Upper lobe of left lung (tissue), 6 donors: ENCODE measurements around the gene KRTAP10-5. TPM values are rescaled to one million over a fixed set of nuclear protein-coding genes. Genes with fewer than 3 reads are reported as not detected.
"Not testable (repeated sequence)": the region's sequence is repeated elsewhere in the genome, so short reads cannot be mapped to it uniquely, and the experiment has no call there.

ENCODE experiments used
- ATAC-seq, 2 donors: fragments of 200-7000 bp; cut with Tn5 transposase; one replicate each; pipeline ENCODE4 v1.9.1; 2022; ENCODE audit warnings: mild to moderate bottlenecking in 2 of 2, moderate library complexity in 2 of 2; ENCODE audit not compliant: low FRiP score in 2 of 2
- DNase-seq, 2 donors: peaks; one replicate each; pipeline ENCODE4 v3.0.0-alpha.2; 2019 to 2020
- H3K27ac ChIP-seq, 4 donors: fragments of 200-600 bp; sonication (generic); one replicate each; pipeline ENCODE4 v1.5.1; 2016 to 2019
- H3K27me3 ChIP-seq, 4 donors: fragments of 200-600 bp; sonication (generic); one replicate each; pipeline ENCODE4 v1.5.1; 2017 to 2019
- H3K36me3 ChIP-seq, 4 donors: fragments of 200-600 bp; sonication (generic); one replicate each; pipeline ENCODE4 v1.5.1; 2016 to 2019
- H3K4me1 ChIP-seq, 4 donors: fragments of 200-600 bp; sonication (generic); one replicate each; pipeline ENCODE4 v1.5.1; 2018 to 2019
- H3K4me3 ChIP-seq, 4 donors: fragments of 200-600 bp; sonication (generic); one replicate each; pipeline ENCODE4 v1.5.1; 2017 to 2019; ENCODE audit warnings: mild to moderate bottlenecking in 2 of 4, moderate library complexity in 1 of 4
- H3K9me3 ChIP-seq, 4 donors: fragments of 200-600 bp; sonication (generic); one replicate each; pipeline ENCODE4 v1.5.1; 2018 to 2019
- CTCF ChIP-seq, 6 experiments: fragments of 450-650 bp in 4 of 6; fragments of 200-600 bp in 2 of 6; sonication (generic) in 2 of 6; IDR thresholded peaks; one replicate each; pipeline ENCODE4 v1.5.1; 2016 to 2019; ENCODE audit warnings: antibody characterized with exemption in 6 of 6
- EP300 ChIP-seq, 4 donors: sonication (generic); formaldehyde crosslinking; IDR thresholded peaks; one replicate each; pipeline ENCODE4 v1.5.1; 2017; ENCODE audit warnings: antibody characterized with exemption in 4 of 4, control low read depth in 2 of 4
- POLR2A ChIP-seq, 4 donors: fragments of 450-650 bp; IDR thresholded peaks; one replicate each; pipeline ENCODE4 v1.5.1; 2016 to 2017; ENCODE audit warnings: antibody characterized with exemption in 4 of 4, mild to moderate bottlenecking in 2 of 4
- POLR2AphosphoS5 ChIP-seq, 2 donors: sonication (generic); formaldehyde crosslinking; IDR thresholded peaks; one replicate each; pipeline ENCODE4 v1.5.1; 2017; ENCODE audit warnings: antibody characterized with exemption in 2 of 2
- WGBS, 2 donors: methylation state at CpG; one replicate each; pipeline ENCODE4 v1.1.5; 2017 to 2018; 5-methylcytosine and 5-hydroxymethylcytosine counted together
- total RNA-seq, 6 donors: library from RNA; depleted of rRNA in 4 of 6; stranded (reverse); fragments of >200 nt in 4 of 6; gene quantifications; one replicate each; pipeline versions ENCODE4 v1.1.0 to v1.2.1, GENCODE V29; 2016 to 2021
- donor health status: DM: no; HTN: no; CAD: no; lungs with moderate emphysema.
- donor health status: DM: no; HTN: yes; CAD: no; lungs with severe emphysema.

KRTAP10-5 gene
- total RNA-seq, 6 donors from 2014 or later = not detected

GRCh38 chr21:44576025-44576420, 4.4 kb downstream of the KRTAP10-5 start:
- DNase-seq (no peak), ATAC-seq (no peak)
- TF ChIP-seq POLR2A (IDR thresholded peaks at IDR 0.05) (no peak), POLR2AphosphoS5 (IDR thresholded peaks at IDR 0.05) (no peak), CTCF (IDR thresholded peaks at IDR 0.05) (no peak), EP300 (IDR thresholded peaks at IDR 0.05) (no peak)
- Histone ChIP-seq H3K27me3 (no peaks in the 10 kb centered on the region), H3K27ac (no peak overlapping the region), H3K4me3 (no peak overlapping the region), H3K4me1 (no peaks in the 10 kb centered on the region), H3K36me3 (no peaks in the 10 kb centered on the region), H3K9me3 (peaks cover 0 to 29% (median 12%) of the 10 kb centered on the region in 4 donors)
- WGBS, 2 donors = 89 to 91% methylated on average over 9 to 10 of the region's 10 CpGs

- Histone ChIP-seq H3K4me3 (no peak overlapping the region), H3K4me1 (no peaks in the 10 kb centered on the region), H3K36me3 (no peaks in the 10 kb centered on the region), H3K27ac (no peak overlapping the region), H3K27me3 (no peaks in the 10 kb centered on the region), H3K9me3 (peaks cover 0 to 24% (median 11%) of the 10 kb centered on the region in 4 donors)
- DNase-seq (no peak), ATAC-seq (no peak)
- TF ChIP-seq EP300 (IDR thresholded peaks at IDR 0.05) (no peak), POLR2A (IDR thresholded peaks at IDR 0.05) (no peak), CTCF (IDR thresholded peaks at IDR 0.05) (no peak), POLR2AphosphoS5 (IDR thresholded peaks at IDR 0.05) (no peak)
- WGBS, 2 donors = 86 to 87% methylated on average over 20 of the region's 20 CpGs
Measured at GRCh38 chr21:44575307-44576024, 4.9 kb downstream of the KRTAP10-5 start.

GRCh38 chr21:44574457-44575306, 5.7 kb downstream of the KRTAP10-5 start:
- no peak for TF ChIP-seq POLR2AphosphoS5 (IDR thresholded peaks at IDR 0.05)
- TF ChIP-seq POLR2A (IDR thresholded peaks at IDR 0.05) = no peak
- no peak for TF ChIP-seq EP300 (IDR thresholded peaks at IDR 0.05)
- TF ChIP-seq CTCF (IDR thresholded peaks at IDR 0.05) = no peak
- no peaks in the 10 kb centered on the region for H3K36me3 ChIP-seq
- H3K4me3 ChIP-seq = no peak overlapping the region
- H3K27ac ChIP-seq = no peak overlapping the region
- H3K4me1 ChIP-seq = no peaks in the 10 kb centered on the region
- ATAC-seq (no peak), DNase-seq (no peak)
- H3K27me3 ChIP-seq = no peaks in the 10 kb centered on the region
- H3K9me3 ChIP-seq = peaks cover 0 to 24% (median 11%) of the 10 kb centered on the region in 4 donors
- 33 to 38% methylated on average over 18 to 21 of the region's 21 CpGs for WGBS, 2 donors

- WGBS, 2 donors = 71 to 79% methylated on average over 4 to 19 of the region's 25 CpGs
- peak in 1 of 2 donors; percentile 82 for DNase-seq
Measured at GRCh38 chr21:44573630-44574456, 6.6 kb downstream of the KRTAP10-5 start, which contains the start of gene KRTAP10-4. TSS of gene KRTAP10-4 (plus strand) at chr21:44573729. CDS start at chr21:44573759, 30 bp downstream.

More at GRCh38 chr21:44573630-44574456, 6.6 kb downstream of the KRTAP10-5 start, which contains the start of gene KRTAP10-4:
- not testable (repeated sequence) for H3K27me3 ChIP-seq, H3K4me1 ChIP-seq, H3K4me3 ChIP-seq, ATAC-seq, H3K27ac ChIP-seq, H3K36me3 ChIP-seq
- H3K9me3 ChIP-seq = peaks cover 0 to 24% (median 11%) of the 10 kb centered on the region in 4 donors
